ENCODE results near the gene HRH2.
"Not testable (repeated sequence)": the region's sequence is repeated elsewhere in the genome, so short reads cannot be mapped to it uniquely, and the experiment has no call there.

The HRH2 gene

DNA sequence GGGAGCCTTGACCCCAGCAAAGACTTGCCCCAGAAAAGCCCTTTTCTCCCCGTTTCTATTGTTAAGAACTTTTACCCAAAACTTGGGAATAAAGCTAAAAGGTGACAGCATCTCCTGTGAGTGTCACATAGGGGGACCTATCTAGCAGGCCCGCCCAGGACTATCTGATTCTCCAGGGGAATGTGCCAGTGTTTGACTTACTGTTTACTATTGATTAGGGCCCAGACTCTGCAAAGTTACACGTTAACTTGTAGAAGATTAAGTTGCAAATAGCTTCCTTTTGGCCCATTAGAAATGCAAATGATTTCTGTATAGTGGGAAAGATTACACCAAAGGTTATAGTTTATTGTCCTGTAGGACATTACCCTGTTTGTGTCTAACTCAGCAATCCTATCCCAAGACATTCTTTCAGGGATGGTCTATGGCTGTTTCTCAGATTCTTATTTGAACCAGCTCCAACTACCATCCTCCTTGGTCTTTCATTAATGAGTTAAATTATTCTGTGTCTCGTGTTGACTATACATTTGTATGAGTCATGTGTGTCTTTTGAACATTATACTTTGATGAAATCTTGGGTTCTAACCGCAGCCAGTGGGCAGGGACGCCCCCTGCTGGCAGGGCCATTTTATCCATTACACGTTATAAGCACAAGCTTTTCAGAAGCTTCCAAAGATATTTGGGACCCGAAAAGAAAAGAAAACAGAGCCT, 60.7 kb downstream of the HRH2 start:
- DNase-seq: no peak

DNA sequence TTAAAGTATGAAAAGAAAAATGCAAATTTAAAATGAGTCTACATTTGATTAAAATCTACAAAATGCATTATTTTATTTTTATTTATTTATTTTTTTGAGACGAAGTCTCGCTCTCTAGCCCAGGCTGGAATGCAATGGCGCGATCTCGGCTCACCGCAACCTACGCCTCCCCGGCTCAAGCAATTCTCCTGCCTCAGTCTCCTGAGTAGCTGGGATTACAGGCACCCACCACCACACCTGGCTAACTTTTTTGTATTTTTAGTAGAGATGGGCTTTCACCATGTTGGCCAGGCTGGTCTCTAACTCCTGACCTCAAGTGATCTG, 61.2 kb downstream of the HRH2 start:
- not testable (repeated sequence) for DNase-seq

DNA sequence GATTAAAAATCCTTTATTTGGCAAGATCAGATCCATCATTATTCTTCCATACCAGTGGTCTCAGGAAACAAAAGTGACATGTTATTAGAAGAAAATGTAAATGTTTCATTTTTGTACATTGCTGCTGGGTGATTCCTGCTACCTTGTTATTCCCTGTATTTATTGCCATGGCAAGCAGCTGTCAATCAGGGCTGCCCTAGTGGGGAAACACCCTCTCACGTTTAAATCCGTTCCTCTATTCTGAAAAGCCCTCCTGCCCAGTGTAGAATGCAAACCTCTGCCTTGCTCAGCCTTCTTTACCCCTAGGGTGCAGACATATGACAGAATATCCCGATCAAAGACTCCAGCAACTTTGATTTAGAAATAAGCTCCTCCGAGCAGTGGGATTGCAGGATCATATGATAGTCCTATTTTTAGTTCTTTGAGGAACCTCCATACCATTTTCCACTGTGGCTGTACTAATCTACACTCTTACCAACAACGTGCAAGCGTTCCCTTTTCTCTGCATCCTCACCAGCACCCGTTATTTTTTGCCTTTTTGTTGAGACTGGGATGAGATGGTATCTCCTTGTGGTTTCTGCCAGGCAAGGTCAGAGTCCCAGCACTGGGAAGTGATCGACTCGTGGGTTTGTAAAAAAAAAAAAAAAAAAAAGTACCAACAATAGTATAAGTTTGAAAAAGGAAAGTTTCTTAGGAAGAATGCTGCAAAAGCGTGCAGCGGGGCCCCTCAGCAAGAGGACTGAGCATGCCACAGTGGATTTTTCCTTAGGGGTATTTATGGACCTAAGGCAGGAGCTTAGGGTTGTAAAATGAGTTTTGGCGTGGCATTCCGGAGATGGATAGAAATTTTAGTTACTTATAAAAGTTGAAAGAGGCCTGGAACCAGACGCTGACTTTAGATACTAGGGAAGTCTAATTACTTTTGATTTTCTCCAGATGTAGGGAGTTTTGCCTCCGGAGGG, 66.7 kb downstream of the HRH2 start:
- DNase-seq: no peak

DNA sequence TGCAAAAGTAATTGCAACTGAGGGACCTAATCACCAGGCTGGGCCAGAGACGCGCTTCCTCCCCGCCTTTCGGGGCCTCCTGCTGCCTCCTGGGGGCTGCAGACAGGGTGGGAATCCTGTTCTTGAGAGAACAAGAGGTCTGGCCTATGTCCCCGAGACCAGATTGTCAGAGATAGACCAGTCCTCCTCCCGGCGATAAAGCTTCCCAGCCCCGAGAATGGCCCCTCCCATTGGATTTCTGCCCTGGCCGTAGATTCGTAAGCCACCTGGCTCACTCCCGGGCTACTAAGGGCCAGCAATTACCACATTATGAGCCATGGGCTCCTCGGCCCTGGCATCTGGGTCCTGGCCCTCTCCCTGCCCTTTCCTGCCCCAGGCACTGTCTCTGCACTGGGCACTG, 70.4 kb downstream of the HRH2 start:
- DNase-seq: no peak

DNA sequence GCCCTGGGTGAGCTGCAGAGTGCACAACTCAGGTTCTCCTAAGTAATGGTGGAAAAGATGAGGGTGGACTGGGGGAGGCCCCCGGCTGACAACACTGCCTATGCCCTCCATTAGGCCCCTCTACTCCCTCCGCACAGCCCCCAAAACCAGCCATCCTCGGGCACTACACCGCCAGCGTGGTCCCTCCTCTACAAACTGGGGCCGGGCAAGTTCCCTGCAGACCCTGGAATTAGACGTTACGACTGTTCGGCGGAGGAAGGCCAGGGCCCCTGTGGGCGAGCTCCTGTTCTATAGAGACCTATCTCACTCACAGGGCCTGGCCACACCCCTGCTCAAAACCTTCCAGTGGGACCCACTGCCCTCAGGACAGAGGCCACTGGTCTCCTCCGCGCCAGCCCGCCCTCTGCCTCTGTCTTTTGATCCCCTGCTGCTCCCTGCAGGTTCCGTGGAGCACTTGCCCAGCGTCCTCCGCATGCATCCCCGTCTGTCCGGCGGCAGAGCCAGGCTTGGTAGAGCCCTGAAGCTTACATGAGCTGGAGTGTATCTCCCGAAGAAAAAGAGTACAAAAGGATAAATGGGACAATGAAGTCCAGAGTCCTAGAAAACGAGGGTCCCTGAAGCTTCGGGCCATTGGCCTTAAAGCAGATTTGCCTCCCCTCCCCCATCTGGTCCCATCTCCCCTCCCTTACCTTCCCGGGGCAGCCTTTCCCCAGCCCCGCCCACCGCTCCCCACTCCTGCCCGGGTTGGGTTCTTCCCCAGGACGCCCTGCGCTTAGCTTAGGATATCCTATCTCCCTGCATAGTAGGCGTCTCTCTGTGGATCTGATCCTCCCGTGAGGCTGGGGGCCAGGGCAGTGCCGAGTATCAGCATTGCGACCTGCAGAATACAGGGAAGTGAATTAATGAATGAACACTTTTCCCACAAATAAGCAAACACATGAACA, 71.3 kb downstream of the HRH2 start:
- DNase-seq: no peak

DNA sequence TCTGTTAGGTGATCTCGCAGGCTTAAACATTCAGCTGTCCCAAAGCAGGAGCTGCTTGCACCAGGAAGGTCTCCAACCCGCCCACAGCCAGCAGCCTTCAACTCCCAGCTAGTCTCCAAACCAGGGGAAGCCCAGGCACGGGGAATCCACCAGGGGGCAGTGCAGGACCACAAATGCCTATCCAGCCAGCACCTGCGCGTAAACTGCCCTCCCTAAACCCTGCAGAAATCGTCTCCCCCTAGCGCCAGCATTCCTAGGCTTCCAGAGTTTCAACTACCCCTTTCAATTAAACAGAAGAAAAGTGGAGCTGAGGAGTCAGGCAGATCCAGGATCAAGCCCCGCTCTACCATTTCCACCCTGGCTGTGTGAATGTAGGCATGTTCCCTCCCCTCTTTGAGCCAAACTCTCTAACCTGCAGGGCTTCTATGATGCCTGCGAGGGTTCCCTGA, 72.0 kb downstream of the HRH2 start:
- DNase-seq: peak; percentile 84

DNA sequence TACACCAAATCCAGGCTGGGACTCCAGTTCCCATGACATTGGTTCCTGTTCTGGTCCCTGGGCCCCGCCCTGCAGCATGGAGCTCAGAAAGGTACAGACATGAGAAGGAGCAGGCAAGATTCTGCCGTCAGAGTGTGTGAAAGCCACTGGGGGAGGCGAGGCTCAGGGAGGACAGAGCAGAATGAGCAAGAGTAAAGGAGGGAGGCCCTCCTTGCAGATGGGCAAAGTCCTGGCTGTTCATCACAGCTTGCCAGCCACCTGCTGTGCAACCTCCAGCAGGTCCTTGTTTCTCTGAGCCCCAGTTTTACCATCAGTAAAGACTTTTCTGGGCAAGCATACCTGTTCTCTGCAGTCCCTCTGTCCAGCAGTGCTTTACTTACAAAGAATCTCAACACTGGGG, 73.3 kb downstream of the HRH2 start:
- no peak for DNase-seq

DNA sequence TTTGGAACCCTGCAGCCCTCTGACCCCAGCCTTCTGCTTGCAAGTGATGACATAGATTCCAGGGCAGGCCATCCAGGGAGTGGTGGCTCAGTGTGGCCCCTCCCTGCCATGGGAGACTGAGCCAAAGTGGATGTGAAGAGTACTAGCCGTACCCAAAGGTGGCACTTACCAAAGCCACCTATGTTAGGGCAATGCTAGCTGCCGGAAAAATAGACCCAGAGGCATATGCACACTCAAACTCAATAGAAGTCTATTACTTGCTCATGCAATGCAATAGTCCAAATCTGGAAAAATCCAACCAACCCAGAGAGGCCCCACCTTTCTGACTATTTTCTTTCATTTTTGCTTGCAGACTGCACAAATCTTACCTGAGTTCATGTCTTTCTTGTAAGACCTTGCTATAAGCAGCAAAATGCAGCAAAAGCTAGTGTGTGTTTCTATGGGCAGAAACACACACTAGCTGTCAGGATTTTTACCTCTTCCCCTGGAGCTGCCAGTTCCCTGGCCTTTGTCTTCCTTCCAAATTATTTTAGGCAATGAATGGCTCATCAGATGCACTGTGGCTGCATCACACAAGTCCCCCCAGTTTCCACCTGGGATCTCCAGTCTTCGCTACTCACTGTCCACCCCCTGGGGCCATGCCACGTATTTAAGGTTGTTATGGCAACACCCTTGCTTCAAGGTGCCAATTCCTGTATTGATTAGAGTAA, 74.0 kb downstream of the HRH2 start:
- no peak for DNase-seq

DNA sequence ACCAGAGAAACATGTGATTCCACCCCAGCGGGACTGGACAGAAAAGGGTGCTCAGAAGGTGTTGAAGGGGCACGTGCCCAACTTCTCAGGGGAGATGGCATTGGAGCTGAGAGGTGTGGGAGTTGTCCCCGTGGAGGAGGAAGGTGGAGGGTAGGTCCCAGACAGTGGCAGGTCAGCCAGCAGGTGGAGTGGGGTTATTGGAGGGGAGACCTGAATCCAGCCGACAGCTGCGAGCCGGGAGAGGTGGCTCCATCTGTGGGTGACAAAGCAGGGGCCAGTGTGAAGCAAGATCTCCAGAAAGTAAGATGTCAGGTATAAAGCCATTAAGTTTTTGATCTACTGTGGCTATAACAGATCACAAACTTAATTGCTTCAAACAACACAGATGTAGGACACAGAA, 75.1 kb downstream of the HRH2 start:
- DNase-seq: no peak

DNA sequence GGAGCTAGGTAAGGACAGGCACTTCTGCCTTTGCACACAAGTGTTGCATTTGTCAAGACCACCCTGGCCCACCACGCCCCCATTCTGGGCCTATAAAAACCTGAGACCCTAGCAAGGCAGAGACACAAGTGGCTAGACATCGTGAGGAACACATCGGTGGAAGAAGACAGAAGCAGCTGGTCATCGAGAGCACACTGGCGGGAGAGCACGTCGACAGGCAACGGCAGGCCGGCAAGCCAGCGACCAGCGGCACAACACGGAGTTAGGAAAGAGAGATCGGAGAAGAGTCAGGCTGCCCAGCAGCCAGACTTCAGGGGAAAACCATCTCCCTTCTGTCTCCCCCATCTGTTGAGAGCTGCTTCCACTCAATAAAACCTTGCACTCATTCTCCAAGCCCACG, 76.1 kb downstream of the HRH2 start:
- no peak for DNase-seq

DNA sequence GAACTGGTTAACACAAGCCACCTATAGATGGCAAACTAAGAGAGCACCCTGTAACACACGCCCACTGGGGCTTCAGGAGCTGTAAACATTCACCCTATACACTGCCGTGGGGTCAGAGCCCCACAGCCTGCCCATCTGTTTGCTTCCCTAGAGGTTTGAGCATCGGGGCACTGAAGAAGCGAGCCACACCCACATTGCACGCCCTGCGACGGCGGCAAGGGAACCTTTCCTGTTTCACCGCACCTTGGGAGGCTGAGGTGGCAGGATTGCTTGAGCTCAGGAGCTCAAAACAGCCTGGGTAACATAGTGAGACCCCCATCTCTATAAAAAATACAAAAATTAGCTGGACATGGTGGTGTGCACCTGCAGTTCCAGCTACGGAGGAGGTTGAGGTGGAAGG, 76.6 kb downstream of the HRH2 start:
- no peak for DNase-seq

DNA sequence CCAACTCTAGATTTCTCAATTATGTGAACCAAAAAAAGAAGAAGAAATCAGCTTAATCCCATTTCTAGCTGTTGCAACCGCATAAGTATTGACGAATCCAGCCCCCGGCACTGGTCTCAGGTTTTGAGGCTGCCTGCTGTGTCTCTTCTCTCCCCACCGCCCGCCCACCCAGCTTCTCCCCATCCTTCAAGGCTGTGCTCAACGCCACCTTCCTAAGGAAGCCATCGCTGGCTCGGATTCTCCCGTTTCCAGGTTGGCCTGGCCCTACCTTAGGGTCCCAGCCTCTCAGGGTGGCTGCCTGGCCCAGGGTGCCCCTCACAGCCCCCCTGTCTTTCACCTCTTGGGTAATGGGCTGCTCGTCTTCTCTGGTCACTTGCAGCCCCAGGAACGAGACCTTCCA, 77.8 kb downstream of the HRH2 start:
- no peak for DNase-seq

DNA sequence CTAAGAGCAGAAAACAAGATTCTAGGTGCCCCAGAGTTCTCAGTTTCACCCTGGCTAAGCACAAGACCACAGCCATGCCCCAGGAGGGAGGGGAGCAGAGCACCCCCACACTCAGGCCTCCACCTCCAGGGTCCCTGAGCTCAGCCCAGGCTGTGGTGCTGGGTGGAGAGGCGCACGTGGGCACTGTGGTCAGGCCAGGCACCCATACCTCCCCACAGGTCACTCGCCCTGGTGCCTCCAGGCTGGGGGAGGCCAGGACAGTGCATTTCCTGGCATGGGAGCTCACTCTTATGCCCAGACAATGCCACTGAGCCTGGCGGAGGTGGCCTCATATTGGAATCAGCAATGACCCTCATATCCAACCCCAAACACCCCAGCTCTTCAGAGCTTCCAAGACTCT, 78.8 kb downstream of the HRH2 start:
- no peak for DNase-seq

DNA sequence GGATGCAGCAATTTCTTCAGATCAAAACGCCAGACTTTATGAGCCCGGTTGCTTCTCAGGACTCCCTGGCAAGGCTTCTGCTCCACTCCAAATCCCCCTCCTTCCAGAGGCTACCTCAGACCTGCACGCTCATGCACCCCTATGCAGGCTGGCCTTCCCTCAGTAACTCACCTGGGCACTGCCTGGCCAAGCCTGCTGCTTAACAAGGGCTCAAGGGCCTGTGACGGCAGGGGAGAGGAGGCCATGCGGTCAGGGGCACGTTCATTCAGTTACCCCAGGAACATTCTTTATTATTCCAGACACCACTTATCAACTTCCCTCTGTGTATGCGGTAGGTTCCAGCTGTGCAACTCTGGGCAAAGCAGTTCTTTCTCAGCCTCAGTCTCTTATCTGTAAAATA, 79.6 kb downstream of the HRH2 start:
- no peak for DNase-seq

DNA sequence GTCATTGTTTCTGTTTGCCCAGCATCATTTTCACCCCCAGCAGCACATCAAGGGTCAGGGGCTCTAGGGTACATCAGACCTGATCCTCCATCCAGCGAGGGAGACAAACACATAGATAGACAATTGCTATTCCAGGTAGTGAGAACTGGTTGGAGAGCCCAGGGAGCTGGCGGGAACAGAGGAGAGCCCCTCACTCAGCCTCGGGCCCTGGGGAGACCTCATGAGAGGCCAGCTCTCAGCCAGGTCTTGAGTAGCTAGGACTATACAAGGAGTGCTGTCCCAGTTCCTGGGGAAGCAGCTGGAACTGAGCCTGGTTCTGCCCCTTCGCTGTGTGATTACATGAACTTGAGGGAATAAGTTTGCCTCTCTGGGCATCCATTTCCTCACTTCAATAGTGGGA, 80.3 kb downstream of the HRH2 start:
- DNase-seq: no peak

DNA sequence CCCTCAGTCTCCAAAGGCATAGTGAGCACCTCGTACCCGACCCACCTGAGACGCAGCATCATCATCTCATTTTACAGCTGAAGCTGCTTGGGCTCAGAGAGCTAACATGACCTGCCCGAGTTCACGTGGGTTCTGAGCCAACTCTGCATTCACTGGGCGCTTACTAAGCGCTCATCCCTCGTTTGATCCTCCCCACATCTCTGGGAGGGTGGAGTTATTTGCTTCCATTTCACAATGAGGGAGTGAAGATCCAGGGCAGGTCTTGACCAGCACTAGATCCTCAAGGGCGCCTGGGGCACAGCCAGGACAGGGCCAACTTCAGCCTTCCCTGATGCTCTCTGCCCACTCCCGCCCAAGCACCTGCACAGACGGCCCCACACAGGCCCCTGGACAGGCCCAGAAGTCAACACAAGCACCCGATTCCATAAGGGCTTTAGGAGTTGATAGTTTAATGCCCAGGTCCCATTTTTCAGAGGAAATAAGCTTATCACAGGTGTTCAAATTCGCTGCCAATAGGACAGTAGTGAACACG, 80.8 kb downstream of the HRH2 start:
- no peak for DNase-seq

DNA sequence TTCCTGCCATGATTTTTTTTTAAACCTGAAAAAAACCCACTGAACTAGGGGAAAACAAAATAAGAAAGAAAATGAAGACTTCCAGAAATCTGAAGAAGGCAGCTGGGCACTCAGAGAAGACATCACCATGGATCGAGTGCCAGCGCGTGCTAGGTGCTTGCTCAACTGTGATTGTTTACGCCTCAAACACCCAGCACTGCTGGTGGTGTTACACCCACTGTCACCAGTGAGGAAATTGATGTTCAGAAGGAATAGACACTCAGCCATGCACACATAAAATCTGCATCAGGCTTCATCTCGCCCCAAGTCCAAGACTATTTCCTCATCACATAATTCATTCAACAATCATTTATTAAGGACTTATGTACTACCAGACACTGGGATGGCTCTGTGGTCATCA, 82.1 kb downstream of the HRH2 start:
- DNase-seq: no peak

DNA sequence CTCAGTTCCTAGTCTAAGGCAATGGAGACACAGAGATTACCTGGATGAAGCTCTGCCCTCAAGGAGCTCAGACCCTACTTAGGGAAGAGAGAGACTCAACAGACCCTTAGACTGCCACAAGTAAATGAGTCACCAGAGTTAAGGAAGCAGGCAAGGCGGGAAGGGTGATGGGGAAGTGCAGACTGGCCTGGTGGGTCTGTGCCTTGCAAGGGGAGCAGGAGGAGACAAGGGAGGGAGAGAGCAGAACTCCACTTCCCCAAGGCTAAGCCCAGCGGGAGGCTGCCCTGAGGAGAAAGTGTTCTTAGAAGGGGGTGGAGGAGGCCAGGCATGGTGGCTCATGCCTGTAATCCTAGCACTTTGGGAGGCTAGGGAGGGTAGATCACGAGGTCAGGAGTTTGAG, 83.7 kb downstream of the HRH2 start:
- DNase-seq: no peak

DNA sequence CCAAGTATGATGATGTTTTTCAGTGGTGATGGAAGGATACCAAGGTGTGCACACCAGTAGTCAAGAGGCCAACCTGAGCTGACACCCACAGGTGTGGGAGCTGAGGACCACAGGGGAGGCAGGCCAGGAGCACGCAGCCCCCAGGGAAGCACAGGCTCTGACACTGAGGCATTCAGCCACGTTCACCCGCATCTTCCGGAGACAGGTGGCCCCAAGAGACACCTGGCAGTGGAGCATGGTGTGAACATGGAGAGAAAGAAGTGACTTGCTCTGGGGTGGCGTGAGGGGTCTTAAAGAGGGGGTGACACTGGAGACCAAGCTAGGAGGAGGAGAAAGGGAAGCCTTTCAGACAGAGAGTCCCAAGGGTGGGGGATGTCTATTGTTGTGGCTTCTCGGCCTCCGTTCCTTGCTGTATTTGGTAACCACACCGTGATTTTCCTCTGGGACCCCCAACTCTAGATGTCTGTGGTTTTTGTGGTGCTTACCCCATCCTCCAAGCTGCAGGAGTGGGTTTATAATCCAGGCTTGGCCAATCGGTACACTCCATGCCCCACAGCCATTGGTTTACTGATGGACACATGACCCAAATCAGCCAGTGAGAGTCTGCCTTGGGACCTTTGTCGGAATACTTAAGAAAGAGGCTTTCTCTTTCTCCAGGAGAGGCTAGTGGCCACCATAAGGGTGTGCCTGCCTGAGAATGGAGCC, 84.6 kb downstream of the HRH2 start:
- no peak for DNase-seq

DNA sequence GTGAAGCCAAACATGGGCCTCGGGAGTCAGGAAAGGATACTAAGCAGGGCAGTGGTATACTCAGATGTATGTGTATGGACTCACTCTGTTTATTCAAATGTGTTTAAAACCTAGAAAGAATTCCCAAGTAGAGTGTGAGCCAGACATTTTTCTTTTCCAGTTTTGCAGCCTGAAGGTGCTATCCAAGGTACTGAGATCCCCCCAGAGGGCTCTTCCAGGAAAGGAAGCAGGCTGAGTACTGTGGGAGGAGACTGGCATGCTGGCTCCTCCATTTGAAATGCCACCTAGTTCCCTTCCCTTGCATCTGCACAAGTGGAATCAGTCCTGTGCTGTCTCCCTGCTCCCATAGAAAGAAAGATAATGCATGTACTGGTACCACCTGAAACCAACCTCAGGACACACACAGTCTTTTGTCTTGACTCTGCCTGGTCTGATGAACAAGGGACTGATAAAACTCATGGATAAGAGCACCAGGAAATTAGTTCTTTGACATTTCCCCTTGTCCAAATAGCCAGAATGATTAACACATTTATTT, 85.9 kb downstream of the HRH2 start:
- DNase-seq: no peak

DNA sequence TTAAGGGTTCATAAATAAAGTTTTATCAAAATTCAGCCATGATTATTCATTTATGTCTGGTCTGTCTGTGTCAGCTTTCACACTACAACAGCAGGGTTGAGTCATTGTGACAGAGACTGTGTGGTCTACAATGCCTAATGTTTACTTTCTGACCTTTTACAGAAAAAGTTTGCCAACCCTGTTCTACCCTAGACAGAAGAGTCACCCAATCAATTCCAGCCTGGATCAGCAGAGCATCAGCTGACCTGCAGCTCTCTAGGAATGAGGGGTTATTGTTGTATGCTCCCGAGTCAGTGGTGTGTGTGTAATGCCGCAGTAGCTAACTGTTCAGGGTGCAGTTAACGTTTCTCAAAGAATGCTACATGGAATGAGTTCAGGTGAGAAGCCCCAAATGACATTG, 87.3 kb downstream of the HRH2 start:
- DNase-seq: no peak
